IPS-11a (cell line): ENCODE results near the gene ACBD7.

Experiments used
- H3K4me3 ChIP-seq: one replicate; pipeline ENCODE4 v1.5.1; 2013; ENCODE audit warnings: low read depth, low read length, control low read depth

ACBD7 gene

GRCh38 chr10:15092855-15093408 is 4.4 kb upstream of the ACBD7 start:
- no peak overlapping the region for H3K4me3 ChIP-seq

GRCh38 chr10:15091418-15091817 is 2.8 kb upstream of the ACBD7 start:
- H3K4me3 ChIP-seq, result no peak overlapping the region

- H3K4me3 ChIP-seq, result no peak overlapping the region
Measured at GRCh38 chr10:15084502-15084922, 4.1 kb downstream of the ACBD7 start.

- H3K4me3 ChIP-seq, result no peak overlapping the region
Measured at GRCh38 chr10:15083674-15084501, 4.7 kb downstream of the ACBD7 start.

GRCh38 chr10:15075421-15075820 is 13.2 kb downstream of the ACBD7 start:
- no peak overlapping the region for H3K4me3 ChIP-seq

- H3K4me3 ChIP-seq, result no peak overlapping the region
Measured at GRCh38 chr10:15072358-15072757, 16.2 kb downstream of the ACBD7 start.

GRCh38 chr10:15069230-15069629 is 19.3 kb downstream of the ACBD7 start:
- H3K4me3 ChIP-seq, result no peak overlapping the region

- no peak overlapping the region for H3K4me3 ChIP-seq
Measured at GRCh38 chr10:15068802-15069201, 19.8 kb downstream of the ACBD7 start.

- H3K4me3 ChIP-seq, result no peak overlapping the region
Measured at GRCh38 chr10:15067154-15067553, 21.4 kb downstream of the ACBD7 start.

- H3K4me3 ChIP-seq, result no peak overlapping the region
Measured at GRCh38 chr10:15060638-15061037, 27.9 kb downstream of the ACBD7 start.

GRCh38 chr10:15059914-15060313 is 28.7 kb downstream of the ACBD7 start:
- no peak overlapping the region for H3K4me3 ChIP-seq

- H3K4me3 ChIP-seq, result no peak overlapping the region
Measured at GRCh38 chr10:15058689-15059088, 29.9 kb downstream of the ACBD7 start.

GRCh38 chr10:15053061-15053460 is 35.5 kb downstream of the ACBD7 start:
- H3K4me3 ChIP-seq, result no peak overlapping the region

GRCh38 chr10:15052121-15052520 is 36.5 kb downstream of the ACBD7 start:
- no peak overlapping the region for H3K4me3 ChIP-seq

GRCh38 chr10:15049533-15049932 is 39.0 kb downstream of the ACBD7 start:
- no peak overlapping the region for H3K4me3 ChIP-seq

GRCh38 chr10:15046626-15047025 is 42.0 kb downstream of the ACBD7 start:
- H3K4me3 ChIP-seq, result no peak overlapping the region

- H3K4me3 ChIP-seq, result no peak overlapping the region
Measured at GRCh38 chr10:15045380-15045779, 43.2 kb downstream of the ACBD7 start.

GRCh38 chr10:15043674-15044073 is 44.9 kb downstream of the ACBD7 start, which contains the start of gene OLAH:
OLAH (plus strand) TSS chr10:15043943; CDS start chr10:15047289, 3,346 bp downstream.
- no peak within 1 kb of the TSS for H3K4me3 ChIP-seq

GRCh38 chr10:15038416-15038815 is 50.2 kb downstream of the ACBD7 start:
- H3K4me3 ChIP-seq, result no peak overlapping the region

GRCh38 chr10:15037691-15038090 is 50.9 kb downstream of the ACBD7 start:
- H3K4me3 ChIP-seq, result no peak overlapping the region

GRCh38 chr10:15035385-15036301 is 52.9 kb downstream of the ACBD7 start:
- H3K4me3 ChIP-seq, result no peak overlapping the region
